NT2/D1 (cell line): Measurements from ENCODE around the gene COL2A1.

Experiments used
- YY1 ChIP-seq: IDR thresholded peaks from 2 replicates; pipeline ENCODE4 v1.6.1; 2011; ENCODE audit not compliant: insufficient read length, insufficient read depth
- ZNF274 ChIP-seq: IDR thresholded peaks from 2 replicates; pipeline ENCODE4 v1.6.1; 2011; ENCODE audit warnings: mild to moderate bottlenecking, low read depth, low read length

- TF ChIP-seq ZNF274 (no peak), YY1 (no peak)
Observed at GRCh38 chr12:47947341-47947740, 56.9 kb downstream of the COL2A1 start.
